Osteocyte (in vitro differentiated cells): Measurements from ENCODE around the gene HK2. TPM values are rescaled to one million over a fixed set of nuclear protein-coding genes. Genes with fewer than 3 reads are reported as not detected.

Experiments
- DNase-seq: peaks from one replicate; pipeline ENCODE4 v3.0.0; 2021; ENCODE audit warnings: mixed read lengths; ENCODE audit not compliant: unreplicated experiment; ENCODE audit errors: extremely low spot score
- H3K27ac Mint-ChIP-seq: one replicate; pipeline ENCODE4 v1.8.0; 2021; ENCODE audit warnings: mild to moderate bottlenecking, mixed read lengths; ENCODE audit not compliant: unreplicated experiment
- H3K27me3 Mint-ChIP-seq: one replicate; pipeline ENCODE4 v1.8.0; 2021; ENCODE audit warnings: mixed read lengths; ENCODE audit not compliant: unreplicated experiment
- H3K36me3 Mint-ChIP-seq: one replicate; pipeline ENCODE4 v1.8.0; 2021; ENCODE audit warnings: mixed read lengths; ENCODE audit not compliant: unreplicated experiment
- H3K4me1 Mint-ChIP-seq: one replicate; pipeline ENCODE4 v1.8.0; 2021; ENCODE audit warnings: mixed read lengths; ENCODE audit not compliant: unreplicated experiment
- H3K4me3 Mint-ChIP-seq: one replicate; pipeline ENCODE4 v1.8.0; 2021; ENCODE audit warnings: mild to moderate bottlenecking, moderate library complexity, mixed read lengths; ENCODE audit not compliant: unreplicated experiment
- H3K9me3 Mint-ChIP-seq: one replicate; pipeline ENCODE4 v1.8.0; 2021; ENCODE audit warnings: mixed read lengths; ENCODE audit not compliant: unreplicated experiment
- CTCF ChIP-seq: fragments of 200-600 bp; sonication (generic); IDR thresholded peaks from 2 replicates; pipeline ENCODE4 v1.5.0; 2021; ENCODE audit warnings: antibody characterized with exemption, mild to moderate bottlenecking, moderate library complexity
- total RNA-seq: library from RNA; stranded (reverse); gene quantifications from 2 replicates; pipeline ENCODE4 v1.2.1, GENCODE V29; 2021

The HK2 gene
- total RNA-seq, 1 donor from 2014 or later, result 14.1 TPM

- Mint-ChIP-seq H3K9me3 (no peaks in the 10 kb centered on the region), H3K4me1 (peaks cover 49% of the 10 kb centered on the region), H3K27ac (peak overlapping the region; percentile 99), H3K4me3 (peak overlapping the region; percentile 42), H3K27me3 (no peaks in the 10 kb centered on the region), H3K36me3 (no peaks in the 10 kb centered on the region)
- no peak for TF ChIP-seq CTCF
- peak; percentile 88 for DNase-seq
Observed at GRCh38 chr2:74845217-74845751, 11.4 kb downstream of the HK2 start.

- peak overlapping the region; percentile 99 for H3K27ac Mint-ChIP-seq
Observed at GRCh38 chr2:74845991-74846390, 12.1 kb downstream of the HK2 start.

GRCh38 chr2:74846481-74846880 is 12.6 kb downstream of the HK2 start:
- Mint-ChIP-seq H3K4me3 (no peak overlapping the region), H3K4me1 (peaks cover 49% of the 10 kb centered on the region), H3K9me3 (no peaks in the 10 kb centered on the region), H3K36me3 (no peaks in the 10 kb centered on the region), H3K27ac (peak overlapping the region; percentile 99), H3K27me3 (no peaks in the 10 kb centered on the region)
- DNase-seq, result no peak
- no peak for TF ChIP-seq CTCF

More at GRCh38 chr2:74845991-74846390, 12.1 kb downstream of the HK2 start:
- H3K9me3 Mint-ChIP-seq, result no peaks in the 10 kb centered on the region
- peaks cover 49% of the 10 kb centered on the region for H3K4me1 Mint-ChIP-seq
- no peaks in the 10 kb centered on the region for H3K27me3 Mint-ChIP-seq
- DNase-seq, result no peak
- H3K4me3 Mint-ChIP-seq, result no peak overlapping the region
- no peak for TF ChIP-seq CTCF
- no peaks in the 10 kb centered on the region for H3K36me3 Mint-ChIP-seq

GRCh38 chr2:74847070-74847858 is 13.3 kb downstream of the HK2 start:
- Mint-ChIP-seq H3K4me3 (no peak overlapping the region), H3K36me3 (no peaks in the 10 kb centered on the region), H3K4me1 (peaks cover 49% of the 10 kb centered on the region), H3K9me3 (no peaks in the 10 kb centered on the region), H3K27me3 (no peaks in the 10 kb centered on the region), H3K27ac (no peak overlapping the region)
- DNase-seq, result no peak
- TF ChIP-seq CTCF, result no peak

GRCh38 chr2:74849228-74849892 is 15.4 kb downstream of the HK2 start:
- DNase-seq, result no peak
- peaks cover 30% of the 10 kb centered on the region for H3K4me1 Mint-ChIP-seq
- H3K4me3 Mint-ChIP-seq, result no peak overlapping the region
- no peak overlapping the region for H3K27ac Mint-ChIP-seq
- no peaks in the 10 kb centered on the region for H3K27me3 Mint-ChIP-seq
- no peaks in the 10 kb centered on the region for H3K36me3 Mint-ChIP-seq
- no peak for TF ChIP-seq CTCF
- H3K9me3 Mint-ChIP-seq, result no peaks in the 10 kb centered on the region
